K562 (cell line): ENCODE measurements around the gene PCED1B. TPM values are rescaled to one million over a fixed set of nuclear protein-coding genes. Genes with fewer than 3 reads are reported as not detected.

Source experiments
- ATAC-seq: fragments of 200-7000 bp; cut with Tn5 transposase; 3 replicates; pipeline ENCODE4 v1.9.1; 2020; ENCODE audit warnings: moderate library complexity
- BruUV-seq: library from RNA; stranded (reverse); fragments of 400-500 nt; replicated peaks from 2 replicates; lab custom pipeline; 2021; lab: Mats Ljungman, UMichigan
- CTCF ChIA-PET: fragments of 300-600 bp; formaldehyde crosslinking; extraction: SDS; loops from one replicate; lab custom pipeline; 2021; ENCODE audit warnings: low intra/inter-chr PET ratio; lab: Yijun Ruan, JAX
- POLR2A ChIA-PET: fragments of 300-600, 350-650 bp; sonication (Branson Sonifier 250); formaldehyde crosslinking; extraction: SDS; loops from one replicate; lab custom pipeline; 2021; ENCODE audit warnings: antibody characterized with exemption, inconsistent platforms; lab: Yijun Ruan, JAX
- DNase-seq, 4 experiments: peaks; one replicate each; pipeline versions ENCODE4 v3.0.0 to v3.0.0-alpha.2; 2011 to 2018; ENCODE audit warnings: low spot score in 3 of 4, mixed read lengths in 3 of 4; ENCODE audit errors: extremely low read depth in 1 of 4
- FAIRE-seq: peaks from 2 replicates; lab custom pipeline; 2011; peaks lifted over from hg19 to GRCh38; lab: Jason Lieb, UNC
- H2AFZ ChIP-seq: 2 replicates; pipeline ENCODE4 v1.6.0; 2011; ENCODE audit warnings: low read depth, low read length, control low read depth, inconsistent platforms
- H3K27ac ChIP-seq: fragments of 200-600 bp; 3 replicates; pipeline ENCODE4 v1.8.0; 2011; ENCODE audit warnings: low read depth, mild to moderate bottlenecking, control low read depth, inconsistent platforms, low read length, moderate library complexity, mixed read lengths; ENCODE audit errors: extremely low read depth
- H3K27me3 ChIP-seq, 2 experiments: fragments of 300-600 bp in 1 of 2; 2 replicates in 1 of 2; 3 replicates in 1 of 2; pipeline versions ENCODE4 v1.6.0 to v1.8.0; 2011; ENCODE audit warnings: inconsistent platforms in 2 of 2, low read length in 2 of 2, mild to moderate bottlenecking in 1 of 2, mixed read lengths in 1 of 2, moderate library complexity in 1 of 2; ENCODE audit not compliant: control insufficient read depth in 2 of 2, insufficient read depth in 2 of 2
- H3K36me3 ChIP-seq: fragments of 300-600 bp; 3 replicates; pipeline ENCODE4 v1.8.0; 2011; ENCODE audit warnings: mild to moderate bottlenecking, low read length, inconsistent platforms; ENCODE audit not compliant: control insufficient read depth, insufficient read depth
- H3K4me1 ChIP-seq, 2 experiments: fragments of 200-600 bp in 1 of 2; replicated peaks in 1 of 2; 2 replicates in 1 of 2; 3 replicates in 1 of 2; pipeline versions ENCODE4 v1.5.1 to v1.8.0; 2011; ENCODE audit warnings: inconsistent platforms in 2 of 2, low read length in 2 of 2, mild to moderate bottlenecking in 1 of 2, mixed read lengths in 1 of 2, moderate library complexity in 1 of 2; ENCODE audit not compliant: control insufficient read depth in 2 of 2, insufficient read depth in 2 of 2
- H3K4me2 ChIP-seq: 2 replicates; pipeline ENCODE4 v1.6.1; 2011; ENCODE audit warnings: low read length, control low read depth, inconsistent platforms, mixed read lengths; ENCODE audit not compliant: insufficient read depth
- H3K4me3 ChIP-seq: fragments of 200-600 bp; sonication (generic), shearing (Covaris generic); 2 replicates; pipeline ENCODE4 v1.5.1; 2016; ENCODE audit warnings: control low read depth, inconsistent platforms
- H3K79me2 ChIP-seq: fragments of 200-600 bp; 3 replicates; pipeline ENCODE4 v1.8.0; 2011; ENCODE audit warnings: low read length, inconsistent platforms; ENCODE audit not compliant: control insufficient read depth, insufficient read depth
- H3K9ac ChIP-seq, 2 experiments: 2 replicates each; pipeline versions ENCODE4 v1.6.0 to v1.6.1; 2011; ENCODE audit warnings: low read depth in 2 of 2, low read length in 2 of 2, control low read depth in 1 of 2, inconsistent platforms in 1 of 2, mild to moderate bottlenecking in 1 of 2, mixed read lengths in 1 of 2; ENCODE audit not compliant: insufficient read depth in 1 of 2
- H3K9me1 ChIP-seq: one replicate; pipeline ENCODE4 v1.6.0; 2011; ENCODE audit warnings: inconsistent platforms, mild to moderate bottlenecking, low read length, moderate library complexity; ENCODE audit not compliant: control insufficient read depth, insufficient read depth
- H3K9me3 ChIP-seq: replicated peaks from 2 replicates; pipeline ENCODE4 v1.5.1; 2011; ENCODE audit warnings: low read depth, low read length, inconsistent platforms; ENCODE audit not compliant: control insufficient read depth, insufficient read depth
- H4K20me1 ChIP-seq: replicated peaks from 2 replicates; pipeline ENCODE4 v1.6.1; 2011; ENCODE audit warnings: low read length, inconsistent platforms, mixed read lengths; ENCODE audit not compliant: control insufficient read depth, insufficient read depth
- CEBPB ChIP-seq: fragments of 450-650 bp; IDR thresholded peaks from 2 replicates; pipeline ENCODE4 v1.6.1; 2016; ENCODE audit warnings: missing genetic modification characterization, missing compliant biosample characterization
- CHCHD3 ChIP-seq: fragments of 250-450 bp; sonication (Bioruptor Pico); IDR thresholded peaks from 2 replicates; pipeline ENCODE4 v2.1.2; 2022; ENCODE audit warnings: mild to moderate bottlenecking
- COPS2 ChIP-seq: fragments of 450-650 bp; conservative IDR thresholded peaks from 2 replicates; pipeline ENCODE4 v1.6.1; 2016; ENCODE audit warnings: mild to moderate bottlenecking, moderate library complexity
- CREB1 ChIP-seq, 2 experiments: sonication (generic) in 1 of 2; formaldehyde crosslinking in 1 of 2; IDR thresholded peaks; 2 replicates each; pipeline versions ENCODE4 v1.6.1 to v1.8.0; 2012 to 2022; ENCODE audit warnings: inconsistent platforms in 1 of 2, mild to moderate bottlenecking in 1 of 2, missing genetic modification reagents in 1 of 2, moderate library complexity in 1 of 2
- FOXK2 ChIP-seq, 2 experiments: fragments of 450-650 bp; IDR thresholded peaks in 1 of 2; conservative IDR thresholded peaks in 1 of 2; 2 replicates each; pipeline ENCODE4 v1.6.1; 2016; ENCODE audit warnings: low read depth in 2 of 2, mild to moderate bottlenecking in 1 of 2
- PHF8 ChIP-seq: fragments of 200-600 bp; sonication (generic); IDR thresholded peaks from 2 replicates; pipeline ENCODE4 v1.6.1; 2012; ENCODE audit warnings: mixed run types, mild to moderate bottlenecking, inconsistent platforms, low read length, moderate library complexity, borderline replicate concordance
- PTBP1 ChIP-seq: fragments of 200-400 bp; formaldehyde crosslinking; IDR thresholded peaks from 2 replicates; pipeline ENCODE4 v1.6.1; 2017; ENCODE audit warnings: low read depth, low read length
- RBM22 ChIP-seq: fragments of 200-400 bp; formaldehyde crosslinking; IDR thresholded peaks from 2 replicates; pipeline ENCODE4 v1.6.1; 2018; ENCODE audit warnings: low read length, low read depth; ENCODE audit not compliant: poor library complexity, severe bottlenecking
- XRCC5 ChIP-seq: fragments of 200-400 bp; formaldehyde crosslinking; IDR thresholded peaks from 2 replicates; pipeline ENCODE4 v1.6.1; 2017; ENCODE audit warnings: low read depth, mild to moderate bottlenecking, low read length
- ZFP91 ChIP-seq: sonication (generic); formaldehyde crosslinking; IDR thresholded peaks from 2 replicates; pipeline ENCODE4 v1.8.0; 2022; ENCODE audit warnings: mild to moderate bottlenecking, missing genetic modification reagents
- ZNF274 ChIP-seq: IDR thresholded peaks from 2 replicates; pipeline ENCODE4 v1.6.1; 2011; ENCODE audit warnings: low read depth, mild to moderate bottlenecking, low read length, moderate library complexity, borderline replicate concordance
- ZNF76 ChIP-seq: fragments of 250-450 bp; sonication (Bioruptor Pico); IDR thresholded peaks from 2 replicates; pipeline ENCODE4 v1.4.0; 2020; ENCODE audit warnings: mild to moderate bottlenecking, moderate library complexity, borderline replicate concordance
- WGBS: fragments of 100-300 bp; shearing (Covaris generic); methylation state at CpG from one replicate; pipeline ENCODE4 v1.1.6; 2016; ENCODE audit warnings: low coverage, mixed read lengths; ENCODE audit not compliant: insufficient coverage; ENCODE audit errors: missing lambda C conversion rate; 5-methylcytosine and 5-hydroxymethylcytosine counted together
- in situ Hi-C: fragments of 300-500 bp; cut with MboI; formaldehyde crosslinking; loops from 4 replicates; pipeline ENCODE4 v1.15.0; 2018; ENCODE audit warnings: inconsistent platforms, mixed read lengths
- intact Hi-C: fragments of 100-400 bp; cut with micrococcal nuclease; formaldehyde crosslinking; loops from 2 replicates; pipeline ENCODE4 v1.14.2; 2022
- polyA plus RNA-seq, 8 experiments: library from polyadenylated mRNA; depleted of rRNA in 4 of 8; stranded (reverse) in 5 of 8; unstranded in 3 of 8; fragments of >200 nt; fragmentation: Nextera tagmentation in 2 of 8; fragmentation: Illumina TruSeq in 1 of 8; extraction: Ambion mirVana in 2 of 8; extraction: Trizol in 1 of 8; gene quantifications; 2 replicates each; pipeline versions ENCODE4 v1.2.1 to v1.2.3, GENCODE V29; 2011 to 2014; ENCODE audit warnings: inconsistent platforms in 1 of 8, missing spikeins in 1 of 8
- total RNA-seq, 7 experiments: library from RNA; depleted of rRNA in 6 of 7; stranded (reverse); fragments of >200 nt in 6 of 7; fragmentation: Illumina TruSeq in 2 of 7; extraction: Trizol in 2 of 7; gene quantifications; 2 replicates each; pipeline versions ENCODE4 v1.2.1 to v1.2.3, GENCODE V29; 2011 to 2021; ENCODE audit warnings: low replicate concordance in 1 of 7
- TF ChIP-seq, protein P1 (sequence below): IDR thresholded peaks from 2 replicates; pipeline ENCODE4 v1.6.1; 2014; ENCODE audit warnings: antibody characterized with exemption

PCED1B gene
- total and polyA plus RNA-seq, 9 of the 15 experiments (the other 6 are each of a cell fraction or from before 2014, with no cell fraction given) = 1.2 to 9.3 (median 2.5) TPM

GRCh38 chr12:47100160-47100559 is 20.7 kb downstream of the PCED1B start:
- Histone ChIP-seq H3K9me1 (no peaks in the 10 kb centered on the region), H3K9ac (no peak overlapping the region), H3K79me2 (no peaks in the 10 kb centered on the region), H3K4me2 (no peak overlapping the region), H3K36me3 (no peaks in the 10 kb centered on the region), H4K20me1 (no peaks in the 10 kb centered on the region), H3K4me1 (no peaks in the 10 kb centered on the region), H3K4me3 (no peak overlapping the region), H3K27ac (no peak overlapping the region), H2AFZ (no peak overlapping the region), H3K27me3 (no peaks in the 10 kb centered on the region), H3K9me3 (no peaks in the 10 kb centered on the region)
- DNase-seq (no peak), ATAC-seq (no peak), FAIRE-seq (no peak)
- BruUV-seq = no TSS peak
- ChIA-PET CTCF (no interaction called here), POLR2A (no interaction called here)
- in situ Hi-C loops (no loop called here), intact Hi-C loops (no loop called here)
- 45% methylated on average over 2 of the region's 2 CpGs for WGBS
- TF ChIP-seq COPS2 (no peak), CEBPB (tag) (no peak), FOXK2 (conservative IDR thresholded peaks at IDR 0.05 in 1 of 2, IDR thresholded peaks at IDR 0.05 in 1 of 2; ENCODE audit: low read depth in 2 of 2) (no peak), CHCHD3 (CRISPR knock-in tag) (no peak), XRCC5 (no peak), PTBP1 (no peak), PHF8 (no peak), ZNF76 (CRISPR knock-in tag) (no peak), ZFP91 (CRISPR knock-in tag) (no peak), RBM22 (no peak), ZNF274 (no peak), CREB1 (IDR thresholded peaks at IDR 0.05) (no peak), CREB1 (CRISPR knock-in tag; IDR thresholded peaks at IDR 0.05) (no peak)
- TF ChIP-seq, protein P1, sequence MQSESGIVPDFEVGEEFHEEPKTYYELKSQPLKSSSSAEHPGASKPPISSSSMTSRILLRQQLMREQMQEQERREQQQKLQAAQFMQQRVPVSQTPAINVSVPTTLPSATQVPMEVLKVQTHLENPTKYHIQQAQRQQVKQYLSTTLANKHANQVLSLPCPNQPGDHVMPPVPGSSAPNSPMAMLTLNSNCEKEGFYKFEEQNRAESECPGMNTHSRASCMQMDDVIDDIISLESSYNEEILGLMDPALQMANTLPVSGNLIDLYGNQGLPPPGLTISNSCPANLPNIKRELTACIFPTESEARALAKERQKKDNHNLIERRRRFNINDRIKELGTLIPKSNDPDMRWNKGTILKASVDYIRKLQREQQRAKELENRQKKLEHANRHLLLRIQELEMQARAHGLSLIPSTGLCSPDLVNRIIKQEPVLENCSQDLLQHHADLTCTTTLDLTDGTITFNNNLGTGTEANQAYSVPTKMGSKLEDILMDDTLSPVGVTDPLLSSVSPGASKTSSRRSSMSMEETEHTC = no peak
